Fibroblast of skin of abdomen (primary cell): Measurements from ENCODE around the gene RBM20.

Source experiments
- DNase-seq: peaks from one replicate; pipeline ENCODE4 v3.0.0-alpha.2; 2013

Gene RBM20

GRCh38 chr10:110789604-110790433 is 145.7 kb downstream of the RBM20 start:
- DNase-seq: no peak

GRCh38 chr10:110790913-110791506 is 146.9 kb downstream of the RBM20 start:
- peak; percentile 4 for DNase-seq

- no peak for DNase-seq
Measured at GRCh38 chr10:110791541-110792073, 147.5 kb downstream of the RBM20 start.

GRCh38 chr10:110792476-110793125 is 148.5 kb downstream of the RBM20 start:
- DNase-seq: no peak

- no peak for DNase-seq
Measured at GRCh38 chr10:110793128-110793812, 149.1 kb downstream of the RBM20 start.

- DNase-seq: no peak
Measured at GRCh38 chr10:110793886-110794285, 149.8 kb downstream of the RBM20 start.

- no peak for DNase-seq
Measured at GRCh38 chr10:110794808-110795207, 150.7 kb downstream of the RBM20 start.

GRCh38 chr10:110797416-110797815 is 153.3 kb downstream of the RBM20 start:
- no peak for DNase-seq

GRCh38 chr10:110798340-110798739 is 154.2 kb downstream of the RBM20 start:
- no peak for DNase-seq

- DNase-seq: peak; percentile 81
Measured at GRCh38 chr10:110802090-110802489, 158.0 kb downstream of the RBM20 start.

GRCh38 chr10:110802551-110803238 is 158.6 kb downstream of the RBM20 start:
- peak; percentile 64 for DNase-seq

GRCh38 chr10:110803239-110803749 is 159.2 kb downstream of the RBM20 start:
- DNase-seq: peak; percentile 7

GRCh38 chr10:110803830-110804338 is 159.7 kb downstream of the RBM20 start:
- peak; percentile 56 for DNase-seq

GRCh38 chr10:110804376-110804775 is 160.2 kb downstream of the RBM20 start:
- no peak for DNase-seq

- DNase-seq: no peak
Measured at GRCh38 chr10:110805292-110805691, 161.2 kb downstream of the RBM20 start.

- DNase-seq: no peak
Measured at GRCh38 chr10:110806335-110806734, 162.2 kb downstream of the RBM20 start.

GRCh38 chr10:110808123-110808522 is 164.0 kb downstream of the RBM20 start:
- DNase-seq: no peak

GRCh38 chr10:110808615-110809014 is 164.5 kb downstream of the RBM20 start:
- no peak for DNase-seq

- no peak for DNase-seq
Measured at GRCh38 chr10:110810625-110811024, 166.5 kb downstream of the RBM20 start.

GRCh38 chr10:110811791-110812581 is 167.8 kb downstream of the RBM20 start:
- DNase-seq: no peak

- no peak for DNase-seq
Measured at GRCh38 chr10:110812583-110812982, 168.4 kb downstream of the RBM20 start.
